Cerebellar nuclear complex (tissue), 1 donor: ENCODE results near the gene C16orf86.

Experiments
- DNase-seq, 2 experiments: peaks; one replicate each; lab custom pipeline; 2025; lab: John Stamatoyannopoulos, UW

Gene C16orf86

DNA sequence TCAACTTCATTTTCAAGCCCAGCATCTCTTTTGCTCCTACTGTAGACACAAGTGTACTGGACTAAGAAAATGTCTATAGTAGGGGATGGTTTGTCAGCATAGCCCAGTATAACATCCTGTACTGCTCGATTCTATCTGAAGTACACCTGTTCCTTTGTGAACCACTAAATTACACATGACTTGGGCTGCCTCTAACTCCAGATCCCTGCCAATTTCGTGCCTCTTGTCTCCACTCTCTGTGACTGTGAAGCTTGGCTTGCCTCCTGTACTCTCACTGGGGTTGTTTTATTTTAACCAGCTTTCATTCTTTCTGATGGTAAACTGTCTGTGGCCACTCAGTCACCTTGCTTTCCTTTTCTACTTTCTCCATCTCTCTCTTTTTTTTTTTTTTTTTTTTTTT, 28.0 kb downstream of the C16orf86 start:
- DNase-seq: peak; percentile 12 to 61

DNA sequence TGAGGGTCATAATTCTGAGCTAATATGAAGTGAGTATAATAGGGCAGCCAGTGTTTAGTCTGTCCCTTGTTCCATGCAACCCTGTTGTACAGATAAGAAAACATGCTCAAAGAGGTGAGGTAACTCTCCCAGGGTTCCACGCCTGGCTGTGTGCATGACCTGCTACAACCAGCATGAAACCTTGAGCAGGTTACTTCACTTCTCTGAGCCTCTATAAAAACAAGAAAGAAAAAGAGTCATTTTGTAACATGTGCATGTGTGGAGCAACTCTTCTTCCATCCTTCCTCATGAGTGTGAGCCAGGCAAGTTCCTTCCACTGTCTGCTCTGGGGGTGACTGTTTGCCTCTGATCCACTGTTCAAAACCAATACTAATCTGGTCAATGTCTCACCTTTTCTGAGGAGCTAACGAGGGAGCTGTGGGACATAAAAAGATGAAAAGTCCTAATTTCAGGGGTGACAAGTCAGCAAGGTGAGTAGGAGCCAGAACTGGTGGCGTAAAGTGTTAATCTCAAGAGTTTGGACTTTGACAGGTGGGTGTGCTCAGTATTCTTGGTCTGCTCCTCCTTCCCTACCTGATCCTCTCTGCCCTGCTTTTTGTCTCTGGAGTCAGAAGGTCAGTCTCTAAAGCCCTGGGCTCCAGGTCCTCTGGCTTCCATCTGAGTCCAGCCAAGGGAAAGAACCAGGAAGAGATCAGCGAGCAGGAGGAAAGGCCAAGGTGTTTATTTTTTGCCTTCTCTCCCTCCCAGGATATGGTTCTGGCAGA, 31.0 kb downstream of the C16orf86 start:
- DNase-seq: no peak

DNA sequence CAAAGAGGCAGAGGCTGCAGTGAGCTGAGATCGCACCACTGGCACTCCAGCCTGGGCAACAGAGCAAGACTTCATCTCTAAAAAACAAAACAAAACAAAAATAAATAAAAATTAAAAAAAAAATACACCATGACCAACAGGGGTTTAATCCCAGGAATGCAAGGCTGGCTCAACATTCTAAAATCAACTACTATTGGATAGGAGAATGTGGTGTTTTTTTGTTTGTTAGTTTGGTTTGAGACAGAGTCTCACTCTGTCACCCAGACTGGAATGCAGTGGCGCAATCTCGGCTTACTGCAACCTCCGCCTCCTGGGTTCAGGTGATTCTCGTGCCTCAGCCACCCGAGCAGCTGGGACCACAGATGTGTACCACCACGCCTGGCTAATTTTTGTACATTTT, 32.7 kb downstream of the C16orf86 start:
- no peak for DNase-seq

DNA sequence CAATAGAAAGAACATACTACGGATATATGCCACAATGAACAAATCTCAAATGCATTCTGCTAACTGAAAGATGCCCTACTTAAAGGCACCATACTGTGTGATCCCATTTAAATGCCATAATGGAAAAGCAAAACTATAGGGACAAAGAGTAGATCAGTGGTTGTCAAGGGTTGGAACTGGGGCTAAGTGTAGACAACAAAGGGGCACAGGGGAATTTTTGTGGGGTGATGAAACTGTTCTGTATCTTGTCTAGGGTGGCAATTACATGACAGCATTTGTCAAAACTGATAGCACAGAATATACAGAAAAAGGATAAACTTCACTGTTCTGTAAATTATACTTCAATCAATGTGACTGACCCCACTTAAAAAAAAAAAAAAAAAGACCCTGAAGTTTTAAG, 34.8 kb downstream of the C16orf86 start:
- peak in 1 of 2 experiments; percentile 16 for DNase-seq

DNA sequence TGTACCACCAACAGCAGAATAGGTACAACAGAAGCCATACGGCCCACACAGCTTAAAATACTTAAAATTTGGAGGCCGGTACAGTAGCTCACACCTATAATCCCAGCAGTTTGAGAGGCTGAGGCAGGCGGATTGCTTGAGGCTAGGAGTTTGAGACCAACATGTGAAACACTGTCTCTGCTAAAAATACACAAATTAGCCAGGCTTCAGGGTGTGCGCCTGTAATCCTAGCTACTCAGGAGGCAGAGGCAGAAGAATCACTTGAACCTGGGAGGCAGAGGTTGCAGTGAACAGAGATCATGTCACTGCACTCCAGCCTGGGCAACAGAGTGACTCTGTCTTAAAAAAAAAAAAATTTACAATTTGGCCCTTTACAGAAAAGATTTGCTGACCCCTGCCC, 35.5 kb downstream of the C16orf86 start:
- DNase-seq: no peak

DNA sequence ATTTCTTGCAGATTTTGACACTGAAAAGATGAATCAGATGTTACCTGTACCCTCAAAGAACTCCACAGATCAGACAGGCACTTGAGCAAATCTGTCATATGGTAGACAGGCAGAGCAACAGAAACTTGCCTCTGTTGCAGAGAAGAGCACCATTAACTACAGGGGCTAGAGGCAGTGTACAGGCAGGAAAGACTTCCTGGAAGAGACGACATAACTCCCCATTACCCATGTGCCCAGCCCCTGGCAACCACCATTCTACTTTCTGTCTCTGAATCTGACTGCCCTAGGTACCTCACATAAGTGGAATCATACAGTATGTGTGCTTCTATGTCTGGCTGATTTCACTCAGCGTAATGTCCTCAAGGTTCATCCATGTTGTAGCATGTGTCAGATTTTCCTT, 37.0 kb downstream of the C16orf86 start:
- no peak for DNase-seq

DNA sequence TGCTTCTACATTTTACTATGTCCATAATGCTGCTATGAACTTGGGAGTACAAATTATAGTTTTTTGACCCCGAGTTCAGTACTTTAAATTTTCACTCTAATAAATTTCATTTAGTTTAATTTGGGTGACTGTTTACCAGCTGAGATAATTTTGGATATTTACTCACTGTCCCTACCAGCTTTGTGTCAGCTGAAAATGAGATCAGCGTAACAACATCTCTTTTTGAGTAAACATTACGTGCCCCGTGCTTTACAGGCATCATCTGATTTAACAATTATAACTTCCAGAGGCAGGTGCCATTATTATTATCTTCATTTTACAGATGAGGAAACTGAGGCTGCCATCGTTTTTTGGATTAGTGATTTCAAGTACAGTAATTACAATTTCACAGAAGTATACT, 37.5 kb downstream of the C16orf86 start:
- no peak for DNase-seq

DNA sequence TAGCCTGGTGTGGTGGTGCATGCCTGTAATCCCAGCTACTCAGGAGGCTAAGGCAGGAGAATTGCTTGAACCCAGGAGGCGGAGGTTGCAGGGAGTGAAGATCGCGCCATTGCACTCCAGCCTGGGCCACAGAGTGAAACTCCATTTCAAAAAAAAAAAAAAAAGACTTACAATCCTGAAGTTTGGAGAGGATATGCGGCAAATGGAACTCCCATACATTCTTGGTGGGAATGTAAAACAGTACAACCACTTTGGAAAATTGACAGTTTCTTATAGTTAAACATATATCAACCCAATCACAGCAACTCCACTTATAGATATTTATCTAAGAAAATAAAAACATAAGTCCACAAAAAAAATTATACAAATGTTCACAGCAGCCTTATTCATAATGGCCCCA, 40.6 kb downstream of the C16orf86 start:
- DNase-seq: no peak

DNA sequence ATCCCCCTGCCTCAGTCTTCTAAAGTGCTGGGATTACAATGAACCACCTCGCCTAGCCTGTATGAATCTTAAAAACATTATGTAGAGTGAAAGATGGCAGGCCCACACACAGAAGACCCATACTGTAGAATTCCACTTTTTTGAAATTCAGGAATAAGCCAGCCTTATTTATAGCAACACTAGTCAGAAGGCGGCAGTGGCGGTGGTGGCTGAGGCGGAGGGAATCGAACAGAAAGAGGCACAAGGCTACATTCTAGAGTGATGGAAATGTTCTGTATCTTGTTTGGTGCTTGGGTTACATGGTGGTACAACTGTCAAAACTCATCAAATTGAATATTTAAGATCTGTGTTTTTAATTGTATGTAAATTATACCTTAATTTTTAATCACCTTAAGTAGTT, 41.2 kb downstream of the C16orf86 start:
- no peak for DNase-seq

DNA sequence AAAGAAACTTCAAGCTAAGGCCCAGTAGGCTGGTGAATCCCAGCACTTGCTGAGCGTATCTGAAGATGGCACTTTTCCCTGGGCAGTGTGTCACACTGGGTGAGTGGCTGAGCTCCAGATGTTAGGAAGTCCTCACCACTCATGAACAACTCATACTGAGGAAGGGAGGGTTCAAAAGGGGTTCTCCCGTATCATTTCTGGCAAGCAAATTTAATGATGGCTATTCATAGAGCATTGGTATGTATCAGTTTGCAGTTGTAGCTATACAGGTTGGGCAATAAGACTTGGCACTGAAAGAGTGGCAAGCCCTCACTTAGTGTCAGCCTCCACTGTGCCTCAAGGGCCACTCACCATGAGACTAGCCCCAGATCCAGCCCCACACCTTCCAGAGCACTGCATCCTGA, 41.8 kb downstream of the C16orf86 start:
- no peak for DNase-seq

DNA sequence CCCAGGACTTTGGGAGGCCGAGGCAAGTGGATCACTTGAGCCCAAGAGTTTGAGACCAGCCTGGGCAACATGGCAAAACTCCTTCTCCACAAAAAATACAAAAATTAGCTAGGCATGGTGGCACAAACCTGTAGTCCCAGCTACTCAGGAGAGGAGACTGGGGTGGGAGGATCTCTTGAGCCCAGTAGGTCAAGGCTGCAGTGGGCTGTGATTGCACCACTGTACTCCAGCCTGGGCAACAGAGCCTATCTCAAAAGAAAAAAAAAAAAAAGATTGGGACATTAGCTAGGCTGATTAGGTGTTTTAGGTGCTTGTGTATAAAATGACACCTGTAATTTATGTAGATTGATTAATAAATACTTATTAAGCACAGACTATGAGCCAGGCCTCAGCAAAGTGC, 42.4 kb downstream of the C16orf86 start:
- DNase-seq: no peak

DNA sequence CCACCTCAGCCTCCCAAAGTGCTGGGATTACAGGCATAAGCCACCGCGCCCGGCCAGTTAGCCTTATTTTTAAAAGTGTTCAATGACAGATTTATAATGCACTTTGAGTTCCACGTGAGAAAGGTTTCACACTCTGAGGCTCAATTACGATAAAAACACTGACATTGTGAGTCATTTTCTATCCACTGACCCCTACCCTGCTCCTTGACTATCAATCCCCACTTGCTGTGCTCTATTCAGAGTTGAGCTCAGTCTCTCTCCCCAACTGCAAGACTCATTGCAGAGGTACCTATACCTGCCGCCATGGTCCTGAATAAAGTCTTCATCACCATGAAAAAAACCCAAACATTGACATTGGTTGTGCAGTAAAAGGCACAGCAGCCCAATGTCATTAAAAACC, 44.0 kb downstream of the C16orf86 start:
- no peak for DNase-seq

DNA sequence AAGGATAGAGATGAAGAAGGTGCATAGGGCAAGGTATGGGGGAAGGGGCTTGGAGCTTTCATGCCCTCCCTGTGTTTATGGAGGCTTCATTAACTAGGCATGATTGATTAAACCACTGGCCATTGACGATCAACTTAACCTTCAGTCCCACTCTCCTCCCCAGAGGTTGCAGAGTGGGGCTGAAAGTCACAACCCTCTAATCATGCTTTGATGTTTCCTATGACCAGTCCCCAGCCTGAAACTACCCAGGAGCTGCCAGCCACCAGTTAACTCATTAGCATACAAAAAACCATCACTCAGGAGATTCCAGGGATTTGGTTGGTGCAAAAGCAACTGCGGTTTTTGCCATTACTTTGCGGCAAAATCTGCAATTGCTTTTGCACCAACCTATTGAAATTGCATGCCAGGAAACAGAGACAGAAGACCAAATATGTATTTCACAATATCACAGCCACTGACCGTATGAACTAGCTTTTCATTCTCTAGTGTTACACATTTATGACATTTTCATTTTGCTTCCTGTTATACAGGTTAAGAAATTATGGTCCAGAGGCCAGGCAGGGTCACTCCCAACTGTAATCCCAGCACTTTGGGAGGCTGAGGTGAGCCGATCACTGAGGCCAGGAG, 47.1 kb downstream of the C16orf86 start:
- DNase-seq: no peak

DNA sequence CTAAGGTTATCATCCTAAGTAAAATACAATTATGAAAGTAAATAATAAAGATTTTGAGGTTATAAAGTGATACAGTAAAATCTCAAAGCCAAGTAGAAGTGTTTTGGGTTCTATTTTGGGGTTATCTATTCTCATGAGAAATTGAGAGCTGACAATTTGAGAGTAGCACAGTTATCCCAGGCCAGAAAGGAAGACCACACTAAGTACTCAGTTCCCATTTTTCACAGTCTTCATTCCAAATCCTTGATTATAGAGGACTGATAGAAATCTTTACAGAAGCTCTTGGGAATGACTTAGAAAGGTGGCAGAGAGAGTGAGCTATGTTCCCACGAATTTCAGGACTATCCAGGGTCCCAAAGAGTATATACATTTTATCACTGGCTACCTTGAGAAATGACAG, 47.9 kb downstream of the C16orf86 start:
- DNase-seq: no peak

DNA sequence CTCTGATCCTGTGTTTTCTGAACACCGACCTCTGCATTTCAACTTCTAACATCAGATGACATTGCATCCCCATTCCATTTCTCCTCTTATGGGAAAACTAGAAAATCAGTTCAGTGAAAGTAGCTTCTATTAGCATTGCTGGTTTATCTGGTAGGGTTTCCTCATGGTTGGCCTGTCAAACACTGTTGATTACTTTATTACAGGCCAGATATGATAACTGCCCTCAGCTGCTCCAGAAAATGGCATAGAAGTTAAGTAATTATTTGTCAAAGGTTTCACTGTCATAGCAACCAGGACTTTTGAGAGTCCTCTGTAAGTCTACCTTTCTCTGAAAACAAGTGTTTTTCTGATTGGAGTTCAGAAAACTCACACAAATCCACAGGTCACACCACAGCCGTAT, 49.5 kb downstream of the C16orf86 start:
- DNase-seq: no peak
